ENCODE results near the gene SNX19.
A peak's percentile ranks its signal among the peaks of the same experiment; 100 is the strongest.

The SNX19 gene

GRCh38 chr11:130832566-130833425 lies 83.5 kb downstream of the SNX19 start:
- TF ChIP-seq EZH2phosphoT487 (IDR thresholded peaks at IDR 0.05; ENCODE audit: low read depth) (no peak), CTCF (IDR thresholded peaks at IDR 0.05; ENCODE audit: low read depth, low read length) (no peak)
- Histone ChIP-seq H3K27ac (ENCODE audit: low read length) (peak overlapping the region; percentile 94), H3K79me2 (ENCODE audit: low read length) (no peaks in the 10 kb centered on the region), H3K4me2 (ENCODE audit: low read length) (peak overlapping the region; percentile 71), H3K4me3 (ENCODE audit: low read length) (peak overlapping the region; percentile 46), H2AFZ (ENCODE audit: low read depth, low read length) (peak overlapping the region; percentile 30; the same call in 1 of the 2 replicates), H3K36me3 (replicated peaks; ENCODE audit: low read depth, low read length) (no peaks in the 10 kb centered on the region), H3K9me3 (ENCODE audit: insufficient read depth, low read length) (peaks cover 2% of the 10 kb centered on the region), H4K20me1 (ENCODE audit: insufficient read depth, low read length) (no peaks in the 10 kb centered on the region), H3K27me3 (ENCODE audit: low read depth, low read length) (no peaks in the 10 kb centered on the region), H3K4me1 (ENCODE audit: low read length) (peaks cover 54% of the 10 kb centered on the region), H3K9ac (ENCODE audit: low read length) (peak overlapping the region; percentile 68; the same call in 1 of the 2 replicates)

DNA sequence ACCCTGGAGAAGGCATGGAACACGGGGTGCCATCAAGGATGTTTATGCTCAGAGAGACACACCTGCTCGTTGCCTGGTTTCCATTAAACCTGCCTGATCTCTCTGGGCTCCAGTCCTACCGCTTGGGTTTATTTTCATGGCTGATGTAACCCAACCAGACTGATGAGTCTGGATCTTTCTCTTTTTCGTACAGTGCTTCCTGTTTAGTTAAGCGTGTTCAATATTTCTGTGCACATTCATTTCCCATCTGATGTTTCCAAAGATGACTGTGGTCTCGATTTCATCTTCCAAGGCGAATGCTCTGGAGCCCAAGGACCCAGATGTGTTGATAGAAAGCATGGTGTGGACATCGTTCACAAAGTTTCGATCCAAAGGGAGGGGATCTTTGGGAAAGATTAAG lies 84.3 kb downstream of the SNX19 start:
- H3K36me3 ChIP-seq (replicated peaks; ENCODE audit: low read depth, low read length), result no peaks in the 10 kb centered on the region
- no peak overlapping the region for H2AFZ ChIP-seq (ENCODE audit: low read depth, low read length)
- TF ChIP-seq CTCF (IDR thresholded peaks at IDR 0.05; ENCODE audit: low read depth, low read length) (no peak), EZH2phosphoT487 (IDR thresholded peaks at IDR 0.05; ENCODE audit: low read depth) (no peak)
- H3K9me3 ChIP-seq (ENCODE audit: insufficient read depth, low read length), result no peaks in the 10 kb centered on the region
- H3K9ac ChIP-seq (ENCODE audit: low read length), result peak overlapping the region; percentile 68
- peak overlapping the region; percentile 94 for H3K27ac ChIP-seq (ENCODE audit: low read length)
- H3K4me1 ChIP-seq (ENCODE audit: low read length), result peaks cover 60% of the 10 kb centered on the region
- H4K20me1 ChIP-seq (ENCODE audit: insufficient read depth, low read length), result no peaks in the 10 kb centered on the region
- peak overlapping the region; percentile 46 for H3K4me3 ChIP-seq (ENCODE audit: low read length)
- H3K4me2 ChIP-seq (ENCODE audit: low read length), result peak overlapping the region; percentile 71
- no peaks in the 10 kb centered on the region for H3K79me2 ChIP-seq (ENCODE audit: low read length)
- no peaks in the 10 kb centered on the region for H3K27me3 ChIP-seq (ENCODE audit: low read depth, low read length)

GRCh38 chr11:130831506-130831905 lies 84.8 kb downstream of the SNX19 start:
- Histone ChIP-seq H3K4me3 (ENCODE audit: low read length) (peak overlapping the region; percentile 46), H3K4me2 (ENCODE audit: low read length) (peak overlapping the region; percentile 71)
- TF ChIP-seq EZH2phosphoT487 (IDR thresholded peaks at IDR 0.05; ENCODE audit: low read depth) (no peak), CTCF (IDR thresholded peaks at IDR 0.05; ENCODE audit: low read depth, low read length) (no peak)

GRCh38 chr11:130830566-130830965 lies 85.7 kb downstream of the SNX19 start:
- no peaks in the 10 kb centered on the region for H3K27me3 ChIP-seq (ENCODE audit: low read depth, low read length)
- H2AFZ ChIP-seq (ENCODE audit: low read depth, low read length), result no peak overlapping the region
- peaks cover 60% of the 10 kb centered on the region for H3K4me1 ChIP-seq (ENCODE audit: low read length)
- no peaks in the 10 kb centered on the region for H4K20me1 ChIP-seq (ENCODE audit: insufficient read depth, low read length)
- H3K36me3 ChIP-seq (replicated peaks; ENCODE audit: low read depth, low read length), result no peaks in the 10 kb centered on the region
- peak overlapping the region; percentile 62; the same call in 1 of the 2 replicates for H3K9ac ChIP-seq (ENCODE audit: low read length)
- H3K9me3 ChIP-seq (ENCODE audit: insufficient read depth, low read length), result no peaks in the 10 kb centered on the region
- TF ChIP-seq CTCF (IDR thresholded peaks at IDR 0.05; ENCODE audit: low read depth, low read length), result no peak
- TF ChIP-seq EZH2phosphoT487 (IDR thresholded peaks at IDR 0.05; ENCODE audit: low read depth), result no peak
- no peaks in the 10 kb centered on the region for H3K79me2 ChIP-seq (ENCODE audit: low read length)
- no peak overlapping the region; the same call in 1 of the 2 replicates for H3K4me3 ChIP-seq (ENCODE audit: low read length)
- H3K4me2 ChIP-seq (ENCODE audit: low read length), result peak overlapping the region; percentile 71
- H3K27ac ChIP-seq (ENCODE audit: low read length), result peak overlapping the region; percentile 94

More at GRCh38 chr11:130831506-130831905, 84.8 kb downstream of the SNX19 start:
- Histone ChIP-seq H2AFZ (ENCODE audit: low read depth, low read length) (no peak overlapping the region), H3K27me3 (ENCODE audit: low read depth, low read length) (no peaks in the 10 kb centered on the region), H3K4me1 (ENCODE audit: low read length) (peaks cover 60% of the 10 kb centered on the region), H3K9me3 (ENCODE audit: insufficient read depth, low read length) (no peaks in the 10 kb centered on the region), H4K20me1 (ENCODE audit: insufficient read depth, low read length) (no peaks in the 10 kb centered on the region), H3K9ac (ENCODE audit: low read length) (peak overlapping the region; percentile 68), H3K36me3 (replicated peaks; ENCODE audit: low read depth, low read length) (no peaks in the 10 kb centered on the region), H3K79me2 (ENCODE audit: low read length) (no peaks in the 10 kb centered on the region), H3K27ac (ENCODE audit: low read length) (peak overlapping the region; percentile 94)

Data from OCI-LY3 (cell line).